HG02798 (cell line): ENCODE measurements around the gene INTS11.

Source experiments
- ATAC-seq: cut with Tn5 transposase; IDR thresholded peaks from one replicate; pipeline ENCODE4 v1.9.1; 2021; ENCODE audit warnings: mild to moderate bottlenecking; ENCODE audit not compliant: unreplicated experiment, poor library complexity

Gene INTS11

GRCh38 chr1:1345860-1346500, 21.5 kb upstream of the INTS11 start:
- ATAC-seq: no peak

DNA sequence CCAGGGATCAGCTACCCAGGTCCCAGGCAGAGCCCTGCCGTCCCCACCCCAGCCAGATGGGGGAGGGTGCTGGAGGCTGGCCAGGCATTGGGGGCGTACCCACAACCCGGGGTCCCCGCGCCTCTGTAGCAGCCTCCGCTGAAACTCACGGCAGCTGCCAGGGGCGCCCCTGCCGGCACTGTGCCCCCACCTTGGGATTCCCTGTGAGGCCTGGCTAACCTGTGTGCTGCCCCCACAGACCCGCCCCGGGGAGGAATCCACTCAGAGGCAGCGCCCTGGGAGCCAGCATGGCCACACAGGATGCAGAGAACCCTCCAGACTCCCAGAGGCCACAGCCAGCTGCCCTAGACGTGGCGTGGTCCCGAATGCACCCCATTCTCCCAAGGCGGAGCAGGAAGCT, 20.9 kb upstream of the INTS11 start:
- no peak for ATAC-seq

DNA sequence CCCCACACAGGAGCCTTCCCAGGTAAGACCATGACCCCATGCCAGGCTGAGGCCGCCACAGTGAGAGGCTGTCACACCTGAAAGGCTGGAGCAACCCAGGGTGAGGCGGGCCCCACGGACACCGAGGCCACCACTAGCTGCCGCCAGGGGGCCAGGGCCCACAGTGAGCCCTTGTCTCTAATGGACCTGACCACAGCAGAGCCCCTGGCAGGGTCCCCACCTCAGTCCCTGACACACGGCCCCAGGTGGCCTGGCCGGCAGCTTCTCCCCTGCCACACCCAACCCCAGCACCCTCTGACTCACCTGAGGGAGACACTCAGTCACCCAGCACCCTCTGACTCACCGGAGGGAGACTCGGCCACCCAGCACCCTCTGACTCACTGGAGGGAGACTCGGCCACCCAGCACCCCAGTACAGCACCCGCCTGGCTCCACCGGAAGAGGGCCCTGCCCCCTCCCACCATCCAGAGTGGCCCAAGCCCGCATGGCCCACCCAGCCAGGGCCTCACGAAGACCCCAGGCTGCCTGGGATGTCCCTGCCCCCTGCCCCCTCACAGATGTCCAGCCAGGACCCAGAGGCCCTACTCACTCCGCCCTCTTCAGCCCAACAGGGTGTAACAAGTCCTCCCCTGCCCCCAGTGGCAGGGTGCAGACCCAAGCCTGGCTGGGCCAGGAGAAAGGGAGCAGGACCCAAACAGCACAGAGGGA, 20.3 kb upstream of the INTS11 start:
- ATAC-seq: no peak

- ATAC-seq: no peak
Observed at GRCh38 chr1:1343811-1344421, 19.5 kb upstream of the INTS11 start.

DNA sequence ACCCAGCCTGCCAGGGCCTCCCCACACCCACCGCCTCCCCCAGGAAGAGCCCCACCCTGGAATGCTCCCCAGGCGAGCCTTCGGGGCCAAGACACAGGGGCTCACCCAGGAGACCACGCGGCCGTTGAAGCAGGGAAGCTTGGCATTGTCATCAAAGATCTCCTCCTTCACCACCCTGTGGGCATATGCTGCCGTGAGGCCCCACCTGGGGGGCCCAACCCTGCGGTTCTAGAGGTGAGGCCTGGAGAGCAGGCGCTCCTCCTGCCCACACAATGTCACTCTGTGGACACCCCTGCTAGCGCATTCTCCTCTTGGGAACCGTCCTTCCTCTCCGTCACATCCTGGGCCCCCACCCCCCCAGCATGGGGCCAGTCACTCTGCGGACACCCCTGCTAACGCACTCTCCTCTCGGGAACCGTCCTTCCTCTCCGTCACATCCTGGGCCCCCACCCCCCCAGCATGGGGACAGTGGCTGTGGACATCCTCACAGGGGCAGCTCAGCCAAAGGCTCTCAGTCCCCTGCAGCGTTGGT, 18.2 kb upstream of the INTS11 start:
- ATAC-seq: no peak

DNA sequence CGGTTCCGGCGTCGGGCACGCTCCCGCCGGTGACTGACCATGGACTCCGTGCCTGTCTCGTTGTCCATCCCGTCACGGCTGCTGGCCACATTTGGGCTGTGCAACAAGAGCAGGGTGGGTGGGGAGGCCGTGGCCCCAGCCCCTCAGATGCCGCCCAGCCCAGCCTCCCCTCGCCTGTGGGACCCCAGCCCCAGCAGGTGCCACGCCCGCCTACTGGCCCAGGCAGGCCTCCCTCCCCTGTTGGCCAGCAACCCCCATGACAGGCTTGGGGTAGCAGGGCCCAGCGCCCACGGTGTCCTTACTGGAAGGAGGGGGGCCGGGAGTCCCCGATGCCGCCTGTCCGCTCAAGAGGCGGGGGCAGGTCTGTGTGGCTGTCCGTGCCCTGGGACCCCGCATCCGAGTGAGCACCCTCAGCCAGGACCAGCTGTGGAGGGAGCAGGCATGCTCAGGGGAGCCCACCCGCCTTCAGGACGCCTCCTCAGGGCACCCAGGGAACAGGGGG, 17.7 kb upstream of the INTS11 start:
- ATAC-seq: no peak

GRCh38 chr1:1341549-1342021, 17.1 kb upstream of the INTS11 start:
- no peak for ATAC-seq

- no peak for ATAC-seq
Observed at GRCh38 chr1:1340791-1341548, 16.5 kb upstream of the INTS11 start.

GRCh38 chr1:1340185-1340584, 15.7 kb upstream of the INTS11 start:
- no peak for ATAC-seq

GRCh38 chr1:1338278-1338677, 13.8 kb upstream of the INTS11 start:
- ATAC-seq: no peak

DNA sequence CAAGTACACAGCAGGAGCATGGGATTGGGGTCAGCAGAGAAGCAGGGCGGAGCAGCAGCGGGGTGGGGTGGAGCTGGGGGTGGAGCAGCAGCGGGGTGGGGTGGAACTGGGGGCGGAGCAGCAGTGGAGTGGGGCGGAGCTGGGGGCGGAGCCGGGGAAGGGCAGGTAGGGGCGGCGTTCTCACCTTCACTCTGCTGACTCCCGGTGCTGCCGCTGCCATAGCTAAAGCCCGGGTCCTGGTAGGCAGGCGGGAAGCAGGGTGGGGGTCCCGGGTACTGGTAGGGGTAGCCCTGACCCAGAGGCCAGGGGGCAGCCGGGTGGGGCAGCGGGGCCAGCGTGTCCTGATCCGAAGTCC, 13.3 kb upstream of the INTS11 start:
- no peak for ATAC-seq

DNA sequence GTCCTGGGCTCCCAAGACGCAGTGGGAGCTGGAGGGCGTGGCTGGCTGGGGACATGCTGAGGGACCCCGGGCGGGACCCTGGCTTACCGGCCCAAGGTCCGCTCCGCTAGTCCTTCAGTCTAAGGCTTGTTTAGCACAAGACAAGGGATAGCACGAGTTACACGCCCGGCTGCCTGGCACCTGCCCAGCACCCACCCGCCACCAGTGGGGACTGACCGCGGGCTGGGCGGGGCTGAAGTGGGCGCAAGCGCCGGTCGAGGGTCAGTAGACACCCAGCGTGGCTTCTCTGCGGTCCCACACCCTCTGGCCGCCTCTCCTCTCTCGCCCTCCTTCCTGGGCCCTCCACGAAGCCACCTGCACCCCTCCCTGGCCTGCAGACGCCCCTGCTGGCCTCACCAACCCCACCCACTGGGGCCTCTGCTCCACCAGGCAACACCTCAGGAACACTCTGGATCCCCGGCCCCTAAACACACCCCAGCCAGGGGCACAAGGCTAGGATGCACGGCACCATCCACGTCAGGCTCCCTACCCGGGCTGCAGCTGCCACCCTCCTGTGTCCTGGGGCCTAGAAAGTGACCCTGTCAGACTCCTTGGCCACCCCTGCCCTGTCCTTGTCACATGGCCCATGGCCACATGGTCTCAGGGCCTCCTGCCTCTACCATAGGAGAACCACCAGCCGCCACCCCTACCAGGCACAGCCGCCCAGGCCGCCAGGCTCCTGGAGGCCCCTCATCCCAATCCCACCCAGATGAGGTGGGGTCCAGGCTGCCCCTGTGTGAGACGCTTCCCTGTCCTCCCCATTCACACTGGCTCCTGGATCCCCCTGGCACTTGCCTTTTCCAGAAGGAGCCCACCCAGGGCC, 12.7 kb upstream of the INTS11 start:
- ATAC-seq: no peak

GRCh38 chr1:1336446-1336845, 12.0 kb upstream of the INTS11 start:
- no peak for ATAC-seq

GRCh38 chr1:1335792-1336248, 11.4 kb upstream of the INTS11 start:
- no peak for ATAC-seq

- no peak for ATAC-seq
Observed at GRCh38 chr1:1335283-1335682, 10.8 kb upstream of the INTS11 start.

- no peak for ATAC-seq
Observed at GRCh38 chr1:1334835-1335234, 10.4 kb upstream of the INTS11 start.

DNA sequence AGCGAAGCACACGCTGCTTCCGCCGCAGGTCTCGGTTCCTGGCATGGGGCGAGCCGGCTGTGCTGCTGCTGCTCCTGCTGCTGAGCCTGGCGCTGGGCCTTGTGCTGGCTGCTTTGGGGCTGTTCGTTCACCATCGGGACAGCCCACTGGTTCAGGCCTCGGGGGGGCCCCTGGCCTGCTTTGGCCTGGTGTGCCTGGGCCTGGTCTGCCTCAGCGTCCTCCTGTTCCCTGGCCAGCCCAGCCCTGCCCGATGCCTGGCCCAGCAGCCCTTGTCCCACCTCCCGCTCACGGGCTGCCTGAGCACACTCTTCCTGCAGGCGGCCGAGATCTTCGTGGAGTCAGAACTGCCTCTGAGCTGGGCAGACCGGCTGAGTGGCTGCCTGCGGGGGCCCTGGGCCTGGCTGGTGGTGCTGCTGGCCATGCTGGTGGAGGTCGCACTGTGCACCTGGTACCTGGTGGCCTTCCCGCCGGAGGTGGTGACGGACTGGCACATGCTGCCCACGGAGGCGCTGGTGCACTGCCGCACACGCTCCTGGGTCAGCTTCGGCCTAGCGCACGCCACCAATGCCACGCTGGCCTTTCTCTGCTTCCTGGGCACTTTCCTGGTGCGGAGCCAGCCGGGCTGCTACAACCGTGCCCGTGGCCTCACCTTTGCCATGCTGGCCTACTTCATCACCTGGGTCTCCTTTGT, 9.2 kb upstream of the INTS11 start:
- no peak for ATAC-seq

GRCh38 chr1:1332774-1333480, 8.5 kb upstream of the INTS11 start:
- ATAC-seq: no peak
